ENCODE data around the gene SLC25A24. TPM values are rescaled to one million over a fixed set of nuclear protein-coding genes. Genes with fewer than 3 reads are reported as not detected.
"Not testable (repeated sequence)": the region's sequence is repeated elsewhere in the genome, so short reads cannot be mapped to it uniquely, and the experiment has no call there.

SLC25A24 gene
- total and polyA plus RNA-seq, 8 donors = 39.9 to 76.4 (median 68.2) TPM

GRCh38 chr1:108188801-108189200 lies 11.3 kb downstream of the SLC25A24 start:
- DNase-seq = no peak
- Histone ChIP-seq H3K36me3 (peaks cover 0 to 57% of the 10 kb centered on the region in 2 donors), H3K27me3 (no peaks in the 10 kb centered on the region), H3K4me1 (peaks cover 0 to 3% of the 10 kb centered on the region in 2 donors), H3K4me3 (no peak overlapping the region), H3K9me3 (peaks cover 0 to 4% of the 10 kb centered on the region in 2 donors), H3K27ac (no peak overlapping the region)
- intact Hi-C loops (cut with DNase I) = no loop called here
- TF ChIP-seq CTCF (IDR thresholded peaks at IDR 0.05) = no peak
- no peak for ATAC-seq

- H3K27ac ChIP-seq = peak overlapping the region in 1 of 2 donors; percentile 62
- no peak for ATAC-seq
- intact Hi-C loops (cut with DNase I) = no loop called here
- no peaks in the 10 kb centered on the region for H3K9me3 ChIP-seq
- H3K4me3 ChIP-seq = no peak overlapping the region
- peaks cover 0 to 18% of the 10 kb centered on the region in 2 donors for H3K4me1 ChIP-seq
- DNase-seq = no peak
- no peak for TF ChIP-seq CTCF (IDR thresholded peaks at IDR 0.05)
- H3K27me3 ChIP-seq = no peaks in the 10 kb centered on the region
- peaks cover 0 to 70% of the 10 kb centered on the region in 2 donors for H3K36me3 ChIP-seq
These were observed 17.0 kb downstream of the SLC25A24 start for GRCh38 chr1:108182959-108183700.

- Histone ChIP-seq H3K9me3 (peaks cover 0 to 12% of the 10 kb centered on the region in 2 donors), H3K4me1 (peaks cover 0 to 18% of the 10 kb centered on the region in 2 donors), H3K27ac (no peak overlapping the region), H3K4me3 (no peak overlapping the region), H3K36me3 (peaks cover 0 to 88% of the 10 kb centered on the region in 2 donors), H3K27me3 (no peaks in the 10 kb centered on the region)
- intact Hi-C loops (cut with DNase I) = no loop called here
- ATAC-seq (no peak), DNase-seq (no peak)
- TF ChIP-seq CTCF (IDR thresholded peaks at IDR 0.05) = no peak
These were observed 21.1 kb downstream of the SLC25A24 start for GRCh38 chr1:108179018-108179417.

- H3K4me3 ChIP-seq; DNase-seq; H3K9me3 ChIP-seq; ATAC-seq; H3K4me1 ChIP-seq; H3K27ac ChIP-seq; H3K27me3 ChIP-seq; intact Hi-C loops (cut with DNase I): not testable (repeated sequence)
- H3K36me3 ChIP-seq = peaks cover 0 to 23% of the 10 kb centered on the region in 2 donors
These were observed 37.7 kb downstream of the SLC25A24 start for GRCh38 chr1:108162409-108162808.

GRCh38 chr1:108159951-108160350 lies 40.2 kb downstream of the SLC25A24 start:
- H3K4me3 ChIP-seq; intact Hi-C loops (cut with DNase I); DNase-seq; H3K27ac ChIP-seq; H3K4me1 ChIP-seq; H3K27me3 ChIP-seq; ATAC-seq; H3K9me3 ChIP-seq: not testable (repeated sequence)
- H3K36me3 ChIP-seq = peaks cover 0 to 45% of the 10 kb centered on the region in 2 donors

GRCh38 chr1:108158893-108159453 lies 41.2 kb downstream of the SLC25A24 start:
- intact Hi-C loops (cut with DNase I) = no loop called here
- H3K4me3 ChIP-seq = no peak overlapping the region
- no peaks in the 10 kb centered on the region for H3K27me3 ChIP-seq
- H3K27ac ChIP-seq = no peak overlapping the region
- H3K36me3 ChIP-seq = peaks cover 0 to 55% of the 10 kb centered on the region in 2 donors
- DNase-seq = no peak
- peaks cover 0 to 7% of the 10 kb centered on the region in 2 donors for H3K9me3 ChIP-seq
- no peaks in the 10 kb centered on the region for H3K4me1 ChIP-seq
- no peak for ATAC-seq
- TF ChIP-seq CTCF (IDR thresholded peaks at IDR 0.05) = no peak

Data from left lung (tissue), 10 donors.